Keratinocyte (primary cell): ENCODE data around the gene GSN.

Source experiments
- CTCF ChIP-seq, 3 experiments: IDR thresholded peaks in 1 of 3; conservative IDR thresholded peaks in 1 of 3; optimal IDR thresholded peaks in 1 of 3; 2 replicates in 2 of 3; 3 replicates in 1 of 3; pipeline versions ENCODE3 to v1.5.1; 2011; ENCODE audit warnings: low read length in 3 of 3, mild to moderate bottlenecking in 3 of 3, moderate library complexity in 2 of 3, control low read depth in 1 of 3, inconsistent platforms in 1 of 3; ENCODE audit not compliant: insufficient read depth in 2 of 3; ENCODE audit errors: extremely low read depth in 1 of 3
- EZH2 ChIP-seq: IDR thresholded peaks from one replicate; pipeline ENCODE4 v1.6.1; 2012; ENCODE audit warnings: inconsistent platforms, mild to moderate bottlenecking, low read length, moderate library complexity

GRCh38 chr9:121302341-121302740, 34.4 kb downstream of the GSN start:
- no peak for TF ChIP-seq CTCF (optimal IDR thresholded peaks at IDR 0.05 in 1 of 3, IDR thresholded peaks at IDR 0.05 in 1 of 3, conservative IDR thresholded peaks at IDR 0.05 in 1 of 3; ENCODE audit: extremely low read depth in 1 of 3, insufficient read depth in 2 of 3, low read length in 3 of 3)
- no peak for TF ChIP-seq EZH2
